ENCODE results near the gene MAFG.

DNA sequence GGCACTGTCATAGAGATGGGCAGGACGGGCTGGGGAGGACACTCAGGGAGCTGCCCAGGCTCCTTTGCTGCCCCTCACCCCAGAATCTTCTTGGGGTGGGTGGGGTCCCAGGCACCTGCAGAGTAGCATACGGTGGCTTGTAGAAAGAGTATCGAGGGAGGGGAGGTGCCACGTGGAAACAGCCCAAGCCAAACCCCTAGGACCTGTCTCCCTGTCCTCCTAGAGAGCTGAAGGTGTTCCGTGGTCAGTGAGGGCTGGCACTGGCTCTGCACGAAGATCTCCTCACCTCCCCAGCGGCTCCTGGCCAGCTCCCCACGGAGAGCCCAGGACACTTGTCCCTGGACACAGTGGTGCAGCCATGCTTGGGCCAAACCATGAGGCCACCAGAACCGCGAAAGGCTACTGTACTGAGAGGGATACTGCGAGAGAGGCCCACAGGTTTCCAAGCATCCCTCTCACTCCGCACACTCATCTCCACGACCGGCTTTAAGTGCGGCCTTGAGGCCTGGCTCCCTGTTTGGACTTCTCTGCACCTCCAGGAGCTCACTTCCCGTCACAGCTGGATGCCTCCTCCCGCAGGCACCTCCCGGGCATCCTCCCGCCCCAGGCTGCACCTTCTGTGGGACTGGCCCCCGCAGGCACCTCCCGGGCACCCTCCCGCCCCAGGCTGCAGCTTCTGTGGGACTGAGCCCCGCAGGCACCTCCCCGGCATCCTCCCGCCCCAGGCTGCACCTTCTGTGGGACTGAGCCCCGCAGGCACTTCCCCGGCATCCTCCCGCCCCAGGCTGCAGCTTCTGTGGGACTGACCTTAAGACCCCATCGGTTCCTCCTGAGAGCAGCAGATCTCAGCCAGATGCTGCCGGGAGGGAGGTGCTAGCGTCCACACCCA is 2.0 kb upstream of the MAFG start:
- TF ChIP-seq POLR2A (IDR thresholded peaks at IDR 0.05): no peak
- TF ChIP-seq, protein P1, sequence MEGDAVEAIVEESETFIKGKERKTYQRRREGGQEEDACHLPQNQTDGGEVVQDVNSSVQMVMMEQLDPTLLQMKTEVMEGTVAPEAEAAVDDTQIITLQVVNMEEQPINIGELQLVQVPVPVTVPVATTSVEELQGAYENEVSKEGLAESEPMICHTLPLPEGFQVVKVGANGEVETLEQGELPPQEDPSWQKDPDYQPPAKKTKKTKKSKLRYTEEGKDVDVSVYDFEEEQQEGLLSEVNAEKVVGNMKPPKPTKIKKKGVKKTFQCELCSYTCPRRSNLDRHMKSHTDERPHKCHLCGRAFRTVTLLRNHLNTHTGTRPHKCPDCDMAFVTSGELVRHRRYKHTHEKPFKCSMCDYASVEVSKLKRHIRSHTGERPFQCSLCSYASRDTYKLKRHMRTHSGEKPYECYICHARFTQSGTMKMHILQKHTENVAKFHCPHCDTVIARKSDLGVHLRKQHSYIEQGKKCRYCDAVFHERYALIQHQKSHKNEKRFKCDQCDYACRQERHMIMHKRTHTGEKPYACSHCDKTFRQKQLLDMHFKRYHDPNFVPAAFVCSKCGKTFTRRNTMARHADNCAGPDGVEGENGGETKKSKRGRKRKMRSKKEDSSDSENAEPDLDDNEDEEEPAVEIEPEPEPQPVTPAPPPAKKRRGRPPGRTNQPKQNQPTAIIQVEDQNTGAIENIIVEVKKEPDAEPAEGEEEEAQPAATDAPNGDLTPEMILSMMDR (IDR thresholded peaks at IDR 0.05): no peak

Measured in body of pancreas (tissue), 4 donors.